ENCODE data around the gene ACER3. TPM values are rescaled to one million over a fixed set of nuclear protein-coding genes. Genes with fewer than 3 reads are reported as not detected.
"Not testable (repeated sequence)": the region's sequence is repeated elsewhere in the genome, so short reads cannot be mapped to it uniquely, and the experiment has no call there.

ACER3 gene
- polyA plus RNA-seq, 3 donors, result 13.7 to 15.9 (median 15.4) TPM

DNA sequence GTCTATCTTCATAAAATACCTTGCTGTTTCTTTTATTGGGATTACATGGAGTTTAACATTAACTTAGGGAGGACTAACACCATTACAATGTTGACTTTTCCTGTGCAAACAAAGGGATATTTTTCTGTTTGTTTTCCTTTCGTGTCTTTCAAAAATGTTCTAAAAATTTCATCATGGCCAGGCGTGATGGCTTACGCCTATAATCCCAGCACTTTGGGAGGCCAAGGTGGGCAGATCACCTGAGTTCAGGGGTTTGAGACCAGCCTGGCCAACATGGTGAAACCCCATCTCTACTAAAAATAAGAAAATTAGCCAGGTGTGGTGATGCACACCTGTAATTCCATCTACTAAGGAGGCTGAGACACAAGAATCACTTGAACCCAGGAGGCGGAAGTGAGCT is 200.5 kb downstream of the ACER3 start:
- DNase-seq (ENCODE audit: extremely low read depth in 1 of 11, low read depth in 9 of 11, low spot score in 4 of 11), result not testable (repeated sequence)

DNA sequence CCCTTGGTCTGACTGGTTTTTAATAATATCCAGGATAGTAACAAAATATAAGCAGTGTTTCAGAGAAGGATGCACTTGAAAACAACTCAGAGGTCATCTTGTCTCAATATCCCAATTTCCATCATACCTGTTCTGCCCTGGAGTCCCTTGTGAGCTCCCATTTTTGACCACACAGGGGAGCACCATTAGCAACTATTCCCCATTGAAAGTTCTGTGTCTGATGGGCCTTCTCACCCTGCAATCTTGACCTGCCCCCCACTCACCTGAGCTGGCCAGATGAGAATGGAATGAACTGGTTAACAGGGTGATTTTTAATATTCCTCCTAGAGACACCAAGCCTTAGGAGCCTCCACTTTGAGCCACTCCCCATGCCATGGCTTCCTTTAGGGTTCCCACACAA is 202.2 kb downstream of the ACER3 start:
- no peak for DNase-seq (ENCODE audit: extremely low read depth in 1 of 11, low read depth in 9 of 11, low spot score in 4 of 11)

DNA sequence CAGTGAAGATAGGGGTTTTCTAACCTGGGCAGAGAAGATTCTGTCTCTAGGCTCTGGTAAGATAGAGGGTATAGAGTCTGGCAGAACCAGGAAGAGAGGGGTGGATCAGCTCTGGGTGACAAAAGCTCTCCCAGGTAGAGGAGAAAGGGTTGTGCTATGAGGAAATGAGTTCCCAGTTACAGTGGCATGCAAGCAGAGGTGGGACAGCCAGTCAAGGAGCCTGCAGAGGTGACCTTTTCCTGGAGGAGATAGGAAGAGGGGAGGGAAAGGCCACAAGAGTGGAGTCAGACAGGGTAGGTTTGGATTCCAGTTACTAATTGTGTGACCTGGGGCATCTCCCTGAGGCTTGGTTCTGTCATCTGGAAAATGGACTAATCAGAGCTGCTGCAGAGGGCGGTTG is 202.7 kb downstream of the ACER3 start:
- DNase-seq (ENCODE audit: extremely low read depth in 1 of 11, low read depth in 9 of 11, low spot score in 4 of 11), result no peak

DNA sequence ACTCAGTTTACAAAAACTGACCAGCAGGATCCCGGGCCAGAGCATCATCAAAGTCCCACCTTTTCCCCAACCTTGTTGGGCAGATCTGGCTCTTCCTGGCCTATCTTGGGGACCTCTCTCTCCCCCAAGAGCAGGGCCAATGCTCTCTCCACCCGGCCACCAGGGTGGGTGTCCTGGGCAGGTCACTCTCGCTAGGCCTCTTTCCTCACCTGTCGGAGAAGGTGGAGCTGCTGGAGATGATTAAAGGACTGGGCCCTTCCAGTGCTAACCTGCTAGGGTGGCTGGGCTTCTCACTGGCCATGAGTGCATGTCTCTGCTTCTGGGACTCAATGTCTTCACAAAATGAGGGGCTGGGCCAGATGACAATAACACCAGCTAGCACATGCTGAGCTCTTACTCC is 203.1 kb downstream of the ACER3 start:
- no peak for DNase-seq (ENCODE audit: extremely low read depth in 1 of 11, low read depth in 9 of 11, low spot score in 4 of 11)

DNA sequence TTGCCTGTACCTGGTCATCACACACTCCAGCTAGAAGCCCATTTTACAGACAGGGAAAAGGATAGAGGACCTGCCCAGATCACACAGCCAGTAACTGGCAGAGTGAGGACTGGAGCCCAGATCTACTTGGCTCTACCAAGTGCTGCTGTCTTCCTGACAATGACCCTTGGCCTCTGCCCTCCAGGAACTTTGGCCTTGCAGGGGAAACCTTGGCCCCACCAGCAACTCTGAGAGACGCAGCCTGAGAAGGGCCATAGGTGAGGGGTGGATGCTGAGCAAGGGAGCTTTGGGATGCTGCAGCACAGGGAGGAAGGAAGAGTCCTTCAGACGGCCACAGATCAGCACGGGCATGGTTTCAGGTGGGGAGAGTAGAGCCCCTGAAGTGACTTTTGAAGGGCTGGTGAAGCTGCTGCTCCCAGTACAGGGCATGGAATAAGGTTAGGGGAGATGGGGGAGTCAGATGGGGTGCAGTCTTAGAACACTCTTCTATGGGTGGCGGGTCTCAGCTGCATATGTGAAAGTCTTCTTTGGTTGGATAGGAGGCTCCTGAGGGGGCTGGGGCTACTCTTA is 204.0 kb downstream of the ACER3 start:
- DNase-seq (ENCODE audit: extremely low read depth in 1 of 11, low read depth in 9 of 11, low spot score in 4 of 11), result no peak

DNA sequence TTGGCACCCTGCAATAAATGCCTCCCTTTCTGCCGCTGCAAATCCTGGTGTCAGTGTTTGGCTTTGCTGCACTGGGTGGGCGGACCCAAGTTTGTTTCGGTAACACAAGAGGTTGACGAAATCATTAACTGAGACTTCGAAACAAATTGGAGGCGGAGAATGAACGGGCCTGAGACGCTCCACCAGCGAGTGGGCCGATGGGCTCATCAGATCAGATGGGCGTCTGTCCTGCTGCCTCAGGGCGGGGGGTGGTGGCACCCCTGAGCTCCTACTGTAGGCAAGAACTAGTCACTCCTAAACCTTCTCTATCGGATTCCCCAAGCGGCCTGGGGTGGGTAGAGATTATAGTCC is 205.1 kb downstream of the ACER3 start:
- DNase-seq (ENCODE audit: extremely low read depth in 1 of 11, low read depth in 9 of 11, low spot score in 4 of 11), result peak in 2 of 11 donors; percentile 37 to 52

DNA sequence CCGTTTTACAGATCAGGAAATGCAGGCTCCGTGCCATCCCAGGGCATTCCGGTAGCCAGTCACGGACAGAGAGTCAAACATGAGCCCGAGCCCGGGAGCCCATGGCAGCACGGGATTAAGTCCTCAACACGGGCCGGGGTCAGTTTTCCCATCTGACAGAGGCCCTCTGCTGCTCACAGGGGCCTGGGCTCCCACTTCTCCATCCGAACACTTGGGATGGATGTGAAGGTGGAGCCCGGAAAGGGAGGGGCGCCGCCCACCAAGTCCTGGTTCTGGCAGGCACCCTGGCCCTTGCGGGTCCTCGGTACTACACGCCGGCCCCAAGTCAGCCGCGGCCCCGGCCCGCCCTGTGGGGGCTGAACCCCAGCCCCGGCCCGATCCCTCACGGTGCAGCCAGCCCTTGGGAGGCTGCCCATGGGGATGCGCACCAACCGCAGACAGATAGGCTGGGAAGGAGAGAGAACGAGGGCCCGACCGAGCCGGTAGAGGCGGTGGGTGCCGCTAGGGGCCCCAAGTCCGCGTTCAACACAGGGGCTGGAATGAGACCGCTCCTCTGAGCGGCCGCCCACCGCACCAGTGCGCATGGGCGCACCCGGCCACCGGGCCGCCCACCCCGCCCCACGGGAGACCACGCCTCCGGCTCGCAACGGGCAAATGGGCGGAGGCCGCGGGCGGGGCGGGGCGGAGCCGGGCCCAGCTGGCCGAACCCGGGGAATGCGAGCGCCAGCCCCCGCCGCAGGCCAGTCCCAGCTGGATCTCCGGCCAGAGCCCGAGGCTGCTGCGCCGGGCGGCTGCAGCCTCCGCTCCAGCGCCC is 205.7 kb downstream of the ACER3 start, which contains the start of gene CAPN5:
Gene CAPN5, plus strand, starts transcription at position 743 of the 814 bp plus-strand sequence. CDS start 17,916 bp downstream, outside the sequence.
- DNase-seq (ENCODE audit: extremely low read depth in 1 of 11, low read depth in 9 of 11, low spot score in 4 of 11), result peak; percentile 82 to 95 (median 92)

DNA sequence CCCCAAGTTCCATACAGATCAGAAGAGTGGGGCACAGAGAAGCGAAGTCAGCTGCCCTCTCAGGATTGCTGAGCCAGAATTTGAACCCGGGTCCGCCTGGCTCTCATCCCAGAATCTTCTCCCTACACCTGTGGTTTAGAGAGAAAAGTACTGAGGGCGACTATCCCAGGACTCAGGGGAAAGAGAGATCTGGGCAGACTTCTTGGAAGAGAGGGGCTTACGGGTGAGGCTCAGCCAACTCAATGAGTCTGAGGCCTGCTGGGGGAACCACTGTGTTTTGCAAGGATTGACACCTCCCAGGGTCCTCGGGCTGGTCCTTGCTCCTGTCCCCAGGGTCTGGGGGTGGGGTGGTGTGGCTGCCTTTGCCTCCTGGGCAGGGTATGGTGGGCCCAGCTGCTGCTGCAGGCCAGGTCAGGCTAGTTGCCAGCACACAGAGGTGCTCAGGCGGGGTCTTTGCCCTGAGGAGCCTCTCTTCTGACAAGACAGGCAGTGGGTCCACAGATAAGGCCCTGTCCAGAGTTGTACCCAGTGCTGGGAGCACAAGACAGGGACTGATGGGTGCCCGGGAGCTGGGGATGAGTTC is 207.2 kb downstream of the ACER3 start:
- no peak for DNase-seq (ENCODE audit: extremely low read depth in 1 of 11, low read depth in 9 of 11, low spot score in 4 of 11)

DNA sequence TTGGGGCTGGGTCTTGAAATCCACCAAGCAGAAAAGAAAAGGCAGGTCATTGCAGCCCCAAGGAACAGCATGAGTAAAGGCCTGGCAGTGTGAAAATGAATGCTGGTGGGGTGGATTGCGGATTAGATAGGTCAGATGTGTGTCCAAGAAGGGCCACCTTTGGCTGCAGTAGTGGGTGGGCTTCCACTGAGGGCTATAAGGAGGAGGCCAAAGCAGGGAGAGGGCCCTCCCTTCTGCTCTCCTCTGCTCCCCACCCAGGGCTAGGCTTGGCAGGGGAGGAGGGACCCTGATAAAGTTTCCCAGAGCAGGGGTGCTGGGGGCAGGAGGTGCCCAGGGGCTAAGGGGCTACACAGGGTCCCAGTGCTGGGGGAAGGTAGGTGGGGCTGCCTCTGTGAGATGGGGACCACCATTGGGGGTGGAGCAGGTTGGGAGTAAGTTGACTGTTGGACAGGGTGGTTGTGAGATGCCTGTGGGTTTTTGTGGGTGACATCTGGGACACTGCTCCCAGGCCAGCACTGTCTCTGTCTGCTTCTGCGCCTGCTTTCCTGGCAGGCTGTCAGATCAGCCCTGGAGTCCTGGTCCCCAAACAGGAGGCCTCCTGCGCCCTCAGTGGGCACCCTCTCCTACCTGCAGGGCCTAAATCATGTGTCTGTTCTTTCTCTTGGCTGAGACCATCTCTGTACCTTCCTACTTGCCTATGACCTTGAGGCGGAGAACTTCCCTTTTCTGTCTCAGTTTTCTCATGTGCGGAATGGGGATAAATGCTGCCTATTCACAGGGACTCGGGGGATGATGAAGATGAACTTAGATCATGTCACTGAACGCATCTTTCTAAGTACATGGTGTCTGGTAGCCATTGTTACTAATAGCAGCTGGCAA is 208.0 kb downstream of the ACER3 start:
- no peak for DNase-seq (ENCODE audit: extremely low read depth in 1 of 11, low read depth in 9 of 11, low spot score in 4 of 11)

DNA sequence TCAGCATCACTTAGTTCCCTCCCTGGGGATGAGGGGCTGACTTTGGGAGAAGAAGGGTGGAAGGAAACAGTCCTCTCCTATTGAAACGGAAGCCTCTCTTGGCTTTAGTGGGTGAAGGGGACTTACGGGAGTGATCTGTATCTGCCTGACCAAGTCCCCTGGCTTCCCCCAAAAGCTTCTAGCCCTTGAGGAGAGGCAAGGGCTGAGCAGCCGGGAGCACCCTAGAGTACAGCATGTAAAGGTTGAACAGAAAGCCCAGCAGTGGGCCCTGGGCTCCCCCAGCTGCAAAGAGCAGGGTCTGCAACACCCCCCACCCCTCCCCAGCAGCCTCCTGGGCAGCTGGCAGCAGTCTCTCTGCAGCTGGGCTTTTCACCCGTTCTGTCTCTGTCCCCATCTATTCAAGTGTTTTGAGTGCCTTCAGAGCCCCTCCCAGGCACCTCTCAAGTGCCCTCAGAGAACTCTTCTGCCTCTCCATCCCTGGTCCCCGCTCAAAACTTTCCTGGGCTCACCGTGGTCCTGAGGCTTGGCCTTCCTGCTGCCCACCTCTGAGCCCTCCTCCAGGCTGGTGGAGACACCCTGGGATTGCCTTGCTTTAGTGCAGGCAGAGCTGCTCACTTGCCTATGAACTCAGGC is 208.7 kb downstream of the ACER3 start:
- no peak for DNase-seq (ENCODE audit: extremely low read depth in 1 of 11, low read depth in 9 of 11, low spot score in 4 of 11)

DNA sequence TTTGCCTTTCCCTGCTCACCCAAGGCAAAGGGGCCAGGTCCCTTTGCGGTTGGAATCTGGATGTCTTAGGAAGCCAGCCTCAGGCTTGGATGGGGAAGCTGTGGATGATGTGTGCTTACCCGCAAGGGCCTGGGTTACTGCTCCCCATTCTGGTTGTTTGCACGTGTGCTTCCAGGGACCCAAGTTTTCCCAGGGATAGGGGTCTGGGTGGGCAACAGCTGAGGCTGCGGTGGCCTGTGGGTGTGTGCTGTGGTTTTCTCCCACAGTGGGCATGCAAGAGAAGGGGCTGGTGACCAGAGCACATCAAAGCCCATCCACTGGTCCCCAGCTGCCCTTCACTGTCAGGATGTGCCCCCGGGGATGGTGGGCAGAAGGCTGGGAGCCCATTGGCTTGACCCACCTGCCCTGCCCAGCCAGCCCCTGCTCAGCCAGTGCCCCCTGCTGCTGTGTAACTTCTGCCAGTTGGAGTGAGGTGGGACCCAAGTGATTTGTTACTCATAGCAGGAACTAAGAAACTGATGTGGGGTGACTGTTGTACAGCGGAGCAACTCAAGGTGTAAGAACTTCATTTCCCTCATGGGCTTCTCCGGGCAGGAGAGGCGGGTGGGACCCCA is 209.4 kb downstream of the ACER3 start:
- no peak for DNase-seq (ENCODE audit: extremely low read depth in 1 of 11, low read depth in 9 of 11, low spot score in 4 of 11)

DNA sequence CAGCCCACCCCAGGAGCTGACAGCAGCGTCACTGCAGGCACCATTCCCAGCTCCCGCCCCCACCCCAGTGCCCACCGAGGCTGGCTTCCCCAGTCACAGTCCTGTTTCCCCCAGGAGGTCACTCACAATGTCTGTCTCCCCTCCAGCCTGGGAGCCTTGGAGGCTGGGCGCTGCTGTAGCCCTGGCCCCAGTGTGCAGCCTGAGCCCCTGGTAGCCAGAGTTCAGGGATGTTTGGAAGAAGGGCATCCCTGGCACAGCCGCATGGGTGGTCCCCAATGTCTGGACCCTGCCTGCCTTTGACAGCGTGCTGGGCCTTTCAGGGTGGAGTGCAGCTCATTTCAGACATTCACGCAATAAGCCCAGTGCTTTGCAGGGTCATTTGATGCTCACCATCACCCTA is 210.4 kb downstream of the ACER3 start:
- no peak for DNase-seq (ENCODE audit: extremely low read depth in 1 of 11, low read depth in 9 of 11, low spot score in 4 of 11)

DNA sequence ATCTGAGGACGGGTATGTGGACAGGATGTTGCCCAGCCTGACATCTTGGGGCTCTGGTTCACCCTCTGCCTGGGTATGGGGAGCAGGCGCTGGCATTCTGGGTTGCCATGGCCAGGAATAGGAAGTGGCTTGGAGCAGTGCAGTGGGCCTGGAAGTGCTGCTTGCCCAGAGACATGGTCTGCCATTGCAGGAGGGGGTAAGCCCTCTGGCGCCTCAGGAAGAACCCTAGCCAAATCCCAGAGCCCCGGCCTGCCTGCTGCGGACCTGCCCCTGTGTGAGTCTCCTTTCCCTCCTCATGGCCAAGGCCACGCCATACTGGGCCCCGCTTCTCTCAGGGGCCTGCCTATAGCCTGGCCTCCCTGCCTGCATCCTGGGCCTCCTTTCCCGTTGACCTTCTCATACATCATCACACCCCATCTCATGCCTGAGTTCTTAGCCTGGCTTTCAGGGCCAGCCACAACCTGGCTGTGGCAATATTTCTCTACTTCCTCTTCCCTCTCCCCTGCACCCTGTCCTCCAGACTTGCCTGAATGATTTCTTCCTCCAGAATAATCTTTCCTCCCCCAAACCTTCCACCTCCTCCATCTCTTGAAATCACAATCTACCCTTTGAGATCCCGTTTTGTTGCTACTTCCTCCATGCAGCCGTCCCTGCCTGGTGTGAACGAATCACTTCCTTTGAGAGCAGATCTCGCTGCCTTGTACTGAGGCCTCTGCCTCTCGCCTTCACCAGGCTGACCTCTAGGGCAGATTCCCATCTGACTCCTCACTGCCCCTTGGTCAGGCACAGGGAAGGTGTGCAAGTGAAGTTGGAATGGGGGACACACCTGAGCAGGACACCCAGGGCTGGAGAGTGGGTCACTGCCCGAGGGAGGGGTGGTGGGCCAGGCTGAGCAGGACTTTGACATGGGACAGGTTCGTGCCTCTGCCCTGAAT is 211.2 kb downstream of the ACER3 start:
- no peak for DNase-seq (ENCODE audit: extremely low read depth in 1 of 11, low read depth in 9 of 11, low spot score in 4 of 11)

DNA sequence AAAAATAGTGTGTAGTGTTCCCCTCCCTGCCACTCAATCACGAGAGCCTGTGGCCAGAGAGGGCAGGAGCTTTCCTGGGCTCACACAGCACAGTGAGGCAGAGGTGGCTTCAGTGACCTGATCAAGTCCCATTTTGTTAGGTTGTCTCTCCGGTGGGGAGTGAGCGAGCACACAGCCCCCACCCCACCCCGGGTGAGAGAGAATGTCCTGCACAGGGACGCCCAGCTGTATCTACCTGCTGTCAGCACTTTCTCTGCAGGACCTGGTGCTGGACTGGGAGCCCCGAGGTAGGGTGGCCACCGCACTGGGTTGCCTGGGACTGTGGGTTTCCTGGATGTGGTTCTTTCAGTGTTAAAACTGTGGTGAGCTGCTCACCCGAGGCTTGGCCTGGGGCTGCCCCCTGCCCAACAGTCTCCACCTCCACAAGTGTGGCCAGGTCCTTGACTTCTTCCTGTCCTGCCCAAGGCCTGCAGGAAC is 212.2 kb downstream of the ACER3 start:
- no peak for DNase-seq (ENCODE audit: extremely low read depth in 1 of 11, low read depth in 9 of 11, low spot score in 4 of 11)

DNA sequence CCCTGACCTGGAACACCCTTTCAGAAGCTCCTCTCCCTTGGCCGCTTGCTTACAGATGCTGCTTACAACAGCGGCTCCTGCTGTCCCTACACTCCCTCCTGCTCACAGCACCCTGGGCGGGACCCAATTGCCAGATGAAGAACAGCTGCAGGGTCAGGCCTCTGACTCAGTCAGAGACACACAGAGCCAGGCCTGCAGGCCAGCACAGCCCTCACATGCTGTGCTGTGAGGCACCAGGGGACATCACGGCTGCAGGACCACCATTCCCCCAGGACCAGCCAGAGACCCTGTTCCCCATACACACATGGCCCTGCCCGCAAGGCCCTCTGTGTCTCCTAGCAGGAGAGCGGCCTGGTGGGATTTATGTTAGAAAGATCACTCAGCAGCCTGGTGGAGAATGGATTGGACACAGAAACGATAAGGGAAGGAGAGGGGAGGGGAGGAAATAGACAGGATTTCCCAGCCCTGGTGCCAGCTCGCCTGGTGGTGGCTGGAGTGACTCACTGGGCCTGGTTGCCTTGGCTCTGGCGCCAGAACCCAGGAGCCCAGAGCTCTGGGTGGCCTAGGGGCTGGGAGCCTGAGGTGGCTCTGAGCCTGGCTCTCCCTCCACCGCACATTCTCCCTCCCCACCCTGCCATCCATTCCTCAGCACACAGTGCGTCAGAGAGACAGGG is 212.7 kb downstream of the ACER3 start:
- peak in 9 of 11 donors; percentile 54 to 85 (median 77) for DNase-seq (ENCODE audit: extremely low read depth in 1 of 11, low read depth in 9 of 11, low spot score in 4 of 11)

DNA sequence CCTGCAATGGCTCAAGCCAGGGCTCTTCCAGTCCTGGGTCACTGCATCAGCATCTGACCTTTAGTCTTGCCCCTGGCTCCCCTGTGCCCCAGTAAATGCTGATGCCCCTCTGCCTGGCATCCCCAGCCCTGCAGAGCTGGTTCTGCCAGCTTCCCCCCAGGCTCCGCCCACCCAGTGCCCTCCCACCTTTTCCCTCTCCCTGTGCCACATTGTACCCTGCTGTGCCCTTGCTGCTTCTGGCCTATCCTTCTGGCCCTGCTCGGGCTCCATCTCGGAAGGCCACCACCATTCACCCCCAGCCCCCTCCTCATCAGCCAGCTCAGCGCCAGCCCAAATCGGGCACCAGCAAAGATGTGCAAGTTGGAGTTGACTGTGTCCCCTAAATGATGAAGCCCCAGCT is 213.5 kb downstream of the ACER3 start:
- no peak for DNase-seq (ENCODE audit: extremely low read depth in 1 of 11, low read depth in 9 of 11, low spot score in 4 of 11)

DNA sequence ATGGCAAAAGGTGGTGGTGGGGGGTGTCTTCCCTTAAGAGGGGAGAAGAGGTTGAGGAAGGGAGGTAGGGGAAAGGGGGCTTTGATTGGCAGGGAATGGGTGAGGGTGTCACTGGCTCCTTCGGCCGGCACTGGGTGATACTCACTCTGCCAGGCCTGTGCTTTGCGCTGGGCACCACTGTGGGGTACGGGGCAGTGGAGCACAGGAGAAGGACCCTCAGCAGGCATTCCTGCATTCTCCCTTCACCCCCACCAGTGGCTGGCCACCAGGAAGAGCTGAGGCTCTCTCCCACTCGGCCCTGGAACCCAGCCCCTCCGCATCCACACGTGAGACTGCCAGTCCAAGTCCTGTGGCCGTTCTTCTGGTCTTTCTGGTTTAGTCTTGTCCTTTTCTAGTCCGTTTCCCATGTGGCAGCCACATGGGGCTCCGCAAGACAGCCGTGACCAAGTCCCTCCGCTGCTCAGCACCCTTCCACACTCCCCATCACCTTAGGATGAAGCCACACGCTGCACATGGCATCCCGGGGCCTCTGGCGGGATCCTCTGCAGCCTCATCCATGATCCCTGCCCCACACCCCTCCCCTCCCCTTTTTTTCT is 214.0 kb downstream of the ACER3 start:
- no peak for DNase-seq (ENCODE audit: extremely low read depth in 1 of 11, low read depth in 9 of 11, low spot score in 4 of 11)

Measured in renal cortex interstitium (tissue), 11 donors.